22Rv1 (cell line): ENCODE measurements around the gene EYA2.

Source experiments
- ZFX ChIP-seq: fragments of 450-650 bp; IDR thresholded peaks from 2 replicates; pipeline ENCODE4 v1.6.1; 2017; ENCODE audit warnings: antibody characterized with exemption, borderline replicate concordance
- TF ChIP-seq, protein P1 (sequence below): fragments of 450-650 bp; IDR thresholded peaks from 2 replicates; pipeline ENCODE4 v1.5.1; 2017; ENCODE audit warnings: mild to moderate bottlenecking

DNA sequence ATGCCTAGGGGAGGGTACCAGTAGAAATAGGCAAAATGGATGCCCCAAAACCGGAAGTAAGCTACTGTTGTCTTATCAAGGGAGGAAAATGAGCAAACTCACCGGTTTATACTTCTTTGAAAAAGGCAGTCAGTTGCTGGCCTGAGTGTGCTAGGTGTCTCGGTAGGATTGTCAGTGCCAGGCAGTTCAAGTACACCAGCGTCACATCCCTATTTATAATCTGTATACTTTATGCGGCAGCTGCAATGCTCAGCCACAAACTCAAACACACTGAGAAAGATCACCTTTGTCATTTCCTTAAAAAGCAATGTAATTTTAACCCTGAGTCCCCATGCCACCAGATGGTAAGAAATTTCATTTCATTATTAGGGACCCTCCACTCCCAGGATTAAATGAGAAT lies 196.2 kb downstream of the EYA2 start:
- TF ChIP-seq, protein P1, sequence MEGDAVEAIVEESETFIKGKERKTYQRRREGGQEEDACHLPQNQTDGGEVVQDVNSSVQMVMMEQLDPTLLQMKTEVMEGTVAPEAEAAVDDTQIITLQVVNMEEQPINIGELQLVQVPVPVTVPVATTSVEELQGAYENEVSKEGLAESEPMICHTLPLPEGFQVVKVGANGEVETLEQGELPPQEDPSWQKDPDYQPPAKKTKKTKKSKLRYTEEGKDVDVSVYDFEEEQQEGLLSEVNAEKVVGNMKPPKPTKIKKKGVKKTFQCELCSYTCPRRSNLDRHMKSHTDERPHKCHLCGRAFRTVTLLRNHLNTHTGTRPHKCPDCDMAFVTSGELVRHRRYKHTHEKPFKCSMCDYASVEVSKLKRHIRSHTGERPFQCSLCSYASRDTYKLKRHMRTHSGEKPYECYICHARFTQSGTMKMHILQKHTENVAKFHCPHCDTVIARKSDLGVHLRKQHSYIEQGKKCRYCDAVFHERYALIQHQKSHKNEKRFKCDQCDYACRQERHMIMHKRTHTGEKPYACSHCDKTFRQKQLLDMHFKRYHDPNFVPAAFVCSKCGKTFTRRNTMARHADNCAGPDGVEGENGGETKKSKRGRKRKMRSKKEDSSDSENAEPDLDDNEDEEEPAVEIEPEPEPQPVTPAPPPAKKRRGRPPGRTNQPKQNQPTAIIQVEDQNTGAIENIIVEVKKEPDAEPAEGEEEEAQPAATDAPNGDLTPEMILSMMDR: no peak
- TF ChIP-seq ZFX: no peak
